ENCODE measurements around the gene ITM2C.

Gene ITM2C

GRCh38 chr2:230919240-230919639 is 54.5 kb downstream of the ITM2C start:
- Histone ChIP-seq H3K9me3 (ENCODE audit: insufficient read depth, low read length) (no peaks in the 10 kb centered on the region), H3K9ac (ENCODE audit: low read length) (no peak overlapping the region), H3K4me2 (ENCODE audit: low read depth, low read length, poor library complexity, severe bottlenecking) (no peak overlapping the region), H3K36me3 (ENCODE audit: low read length) (no peaks in the 10 kb centered on the region), H3K79me2 (ENCODE audit: insufficient read depth, low read length) (no peaks in the 10 kb centered on the region), H3K27ac (ENCODE audit: low read depth, low read length) (no peak overlapping the region), H3F3A (ENCODE audit: insufficient read depth) (no peaks in the 10 kb centered on the region), H3K27me3 (ENCODE audit: low read length) (no peaks in the 10 kb centered on the region), H3K9me2 (replicated peaks; ENCODE audit: insufficient read depth, low read length) (no peaks in the 10 kb centered on the region), H4K20me1 (ENCODE audit: low read depth, low read length) (no peaks in the 10 kb centered on the region), H3K4me3 (ENCODE audit: insufficient read depth, low read length, poor library complexity, severe bottlenecking) (no peak overlapping the region), H2AFZ (ENCODE audit: low read depth, low read length, severe bottlenecking) (no peak overlapping the region)
- TF ChIP-seq CTCF (IDR thresholded peaks at IDR 0.05; ENCODE audit: insufficient read depth, low read length, poor library complexity, severe bottlenecking) (no peak), EZH2phosphoT487 (conservative IDR thresholded peaks at IDR 0.05; ENCODE audit: low read length) (no peak)

- no peaks in the 10 kb centered on the region for H3K79me2 ChIP-seq (ENCODE audit: insufficient read depth, low read length)
- no peak overlapping the region for H2AFZ ChIP-seq (ENCODE audit: low read depth, low read length, severe bottlenecking)
- no peaks in the 10 kb centered on the region for H4K20me1 ChIP-seq (ENCODE audit: low read depth, low read length)
- TF ChIP-seq CTCF (IDR thresholded peaks at IDR 0.05; ENCODE audit: insufficient read depth, low read length, poor library complexity, severe bottlenecking) = no peak
- no peak for TF ChIP-seq EZH2phosphoT487 (conservative IDR thresholded peaks at IDR 0.05; ENCODE audit: low read length)
- no peak overlapping the region for H3K4me3 ChIP-seq (ENCODE audit: insufficient read depth, low read length, poor library complexity, severe bottlenecking)
- no peaks in the 10 kb centered on the region for H3K9me3 ChIP-seq (ENCODE audit: insufficient read depth, low read length)
- H3K27me3 ChIP-seq (ENCODE audit: low read length) = no peaks in the 10 kb centered on the region
- H3K9ac ChIP-seq (ENCODE audit: low read length) = no peak overlapping the region
- no peak overlapping the region for H3K27ac ChIP-seq (ENCODE audit: low read depth, low read length)
- H3F3A ChIP-seq (ENCODE audit: insufficient read depth) = no peaks in the 10 kb centered on the region
- no peaks in the 10 kb centered on the region for H3K36me3 ChIP-seq (ENCODE audit: low read length)
- no peaks in the 10 kb centered on the region for H3K9me2 ChIP-seq (replicated peaks; ENCODE audit: insufficient read depth, low read length)
- no peak overlapping the region for H3K4me2 ChIP-seq (ENCODE audit: low read depth, low read length, poor library complexity, severe bottlenecking)
Observed at GRCh38 chr2:230919681-230920080, 54.9 kb downstream of the ITM2C start.

- H3K9me3 ChIP-seq (ENCODE audit: insufficient read depth, low read length) = no peaks in the 10 kb centered on the region
- H3K4me2 ChIP-seq (ENCODE audit: low read depth, low read length, poor library complexity, severe bottlenecking) = no peak overlapping the region
- H3K9me2 ChIP-seq (replicated peaks; ENCODE audit: insufficient read depth, low read length) = no peaks in the 10 kb centered on the region
- no peaks in the 10 kb centered on the region for H3K27me3 ChIP-seq (ENCODE audit: low read length)
- H2AFZ ChIP-seq (ENCODE audit: low read depth, low read length, severe bottlenecking) = no peak overlapping the region
- H3F3A ChIP-seq (ENCODE audit: insufficient read depth) = no peaks in the 10 kb centered on the region
- no peak overlapping the region for H3K27ac ChIP-seq (ENCODE audit: low read depth, low read length)
- no peaks in the 10 kb centered on the region for H4K20me1 ChIP-seq (ENCODE audit: low read depth, low read length)
- H3K79me2 ChIP-seq (ENCODE audit: insufficient read depth, low read length) = no peaks in the 10 kb centered on the region
- no peak overlapping the region for H3K9ac ChIP-seq (ENCODE audit: low read length)
- no peaks in the 10 kb centered on the region for H3K36me3 ChIP-seq (ENCODE audit: low read length)
- H3K4me3 ChIP-seq (ENCODE audit: insufficient read depth, low read length, poor library complexity, severe bottlenecking) = no peak overlapping the region
- TF ChIP-seq EZH2phosphoT487 (conservative IDR thresholded peaks at IDR 0.05; ENCODE audit: low read length) (no peak), CTCF (IDR thresholded peaks at IDR 0.05; ENCODE audit: insufficient read depth, low read length, poor library complexity, severe bottlenecking) (no peak)
Observed at GRCh38 chr2:230920167-230920566, 55.4 kb downstream of the ITM2C start.
